NCI-H345 treated with DMSO at 0.1 percent for 48 hours (cell line): ENCODE results near the gene FAAH.

ENCODE experiments used
- DNase-seq: peaks from one replicate; lab custom pipeline; 2025; ENCODE audit not compliant: unreplicated experiment; lab: John Stamatoyannopoulos, UW

The FAAH gene

DNA sequence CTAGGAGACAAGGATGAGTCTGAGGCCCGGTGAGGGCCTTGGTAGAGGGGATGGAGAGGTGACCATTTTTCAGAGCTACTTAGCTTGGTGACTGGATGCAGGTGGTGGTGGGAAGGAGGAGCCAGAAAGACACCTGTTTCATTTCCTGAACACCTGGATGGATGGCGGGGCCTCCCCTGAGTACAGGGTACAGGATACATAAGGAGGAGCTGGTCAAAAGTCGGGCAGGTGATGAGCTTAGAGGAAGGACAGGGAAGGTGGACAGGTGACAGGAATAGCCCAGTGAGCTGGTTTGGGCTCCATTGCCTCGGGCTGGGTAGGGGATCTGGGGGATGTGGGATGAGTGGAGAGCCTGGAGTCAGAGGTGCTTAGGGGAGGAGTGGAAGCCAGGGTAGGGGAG is 6.3 kb downstream of the FAAH start:
- no peak for DNase-seq

DNA sequence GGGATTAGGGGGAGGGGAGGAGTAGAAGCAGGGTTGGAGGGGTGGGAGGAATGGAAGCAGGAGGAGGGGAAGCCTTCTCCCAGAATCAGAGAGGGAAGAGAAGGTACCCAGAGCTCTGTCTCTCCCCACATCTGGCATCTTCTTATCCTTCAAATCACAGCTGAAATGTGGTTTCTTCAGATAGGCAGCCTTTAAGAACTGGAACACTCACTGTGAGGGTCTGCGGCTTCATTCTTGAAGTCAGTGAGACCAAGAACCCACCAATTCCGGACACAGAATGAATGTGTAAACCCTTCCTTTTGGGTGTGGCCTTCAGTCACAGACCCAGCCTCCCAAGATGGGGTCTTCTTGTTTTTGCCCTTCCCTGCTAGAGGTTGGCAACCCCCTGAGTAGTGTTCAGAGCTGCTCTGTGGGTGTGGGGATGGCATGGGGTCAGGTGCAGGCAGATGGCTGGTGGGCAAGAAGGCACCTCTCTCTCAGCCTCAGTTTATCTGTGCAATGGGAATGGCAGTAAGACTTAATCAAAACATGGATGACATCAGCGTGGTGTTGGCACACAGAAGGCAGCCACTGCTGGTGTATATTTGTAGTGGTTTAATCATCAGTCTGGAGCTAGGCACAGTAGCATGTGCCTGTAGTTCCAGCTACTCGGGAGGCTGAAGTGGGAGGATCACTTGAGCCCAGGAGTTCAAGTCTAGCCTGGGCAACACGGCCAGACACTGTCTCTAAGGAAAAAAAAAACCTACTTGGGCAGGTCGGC is 7.2 kb downstream of the FAAH start:
- no peak for DNase-seq

- DNase-seq, result no peak
These were observed 8.0 kb downstream of the FAAH start for GRCh38 chr1:46401964-46402626.

DNA sequence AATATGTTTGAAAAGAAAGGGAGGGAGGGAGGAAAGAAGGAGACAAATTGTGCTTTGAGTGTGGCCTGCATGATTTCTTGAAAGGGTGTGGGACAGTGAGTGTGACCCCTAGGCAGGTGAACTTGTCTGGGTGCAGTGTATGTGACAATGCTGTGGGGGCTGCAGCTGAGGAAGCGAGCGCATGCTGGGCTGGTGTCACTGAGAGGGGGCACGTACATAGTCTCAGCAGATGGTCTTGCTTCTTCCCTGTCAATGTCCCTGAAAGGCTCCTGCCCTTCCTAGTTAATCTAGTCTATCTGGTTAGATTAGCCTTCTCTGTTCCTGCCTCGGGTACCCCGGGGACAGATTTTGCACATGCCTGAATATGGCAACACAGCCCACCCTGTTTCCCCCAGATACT is 9.8 kb downstream of the FAAH start:
- no peak for DNase-seq

- DNase-seq, result no peak
These were observed 10.5 kb downstream of the FAAH start for GRCh38 chr1:46404482-46405196.

DNA sequence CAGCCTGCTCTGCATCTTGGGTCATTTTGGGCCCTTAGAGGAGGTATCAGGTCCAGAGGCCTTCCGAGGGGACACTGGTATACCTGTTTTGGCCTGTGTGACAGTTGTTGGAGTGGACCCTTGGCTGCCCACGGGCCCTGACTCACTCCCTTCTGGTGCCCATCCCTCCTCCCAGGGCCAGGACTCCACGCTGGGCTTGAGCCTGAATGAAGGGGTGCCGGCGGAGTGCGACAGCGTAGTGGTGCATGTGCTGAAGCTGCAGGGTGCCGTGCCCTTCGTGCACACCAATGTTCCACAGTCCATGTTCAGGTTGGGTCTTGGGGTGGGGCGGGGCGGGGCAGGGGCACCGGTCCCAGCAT is 11.1 kb downstream of the FAAH start:
- DNase-seq, result no peak

- DNase-seq, result no peak
These were observed 11.6 kb downstream of the FAAH start for GRCh38 chr1:46405724-46406123.

- no peak for DNase-seq
These were observed 12.9 kb downstream of the FAAH start for GRCh38 chr1:46406881-46407608.

DNA sequence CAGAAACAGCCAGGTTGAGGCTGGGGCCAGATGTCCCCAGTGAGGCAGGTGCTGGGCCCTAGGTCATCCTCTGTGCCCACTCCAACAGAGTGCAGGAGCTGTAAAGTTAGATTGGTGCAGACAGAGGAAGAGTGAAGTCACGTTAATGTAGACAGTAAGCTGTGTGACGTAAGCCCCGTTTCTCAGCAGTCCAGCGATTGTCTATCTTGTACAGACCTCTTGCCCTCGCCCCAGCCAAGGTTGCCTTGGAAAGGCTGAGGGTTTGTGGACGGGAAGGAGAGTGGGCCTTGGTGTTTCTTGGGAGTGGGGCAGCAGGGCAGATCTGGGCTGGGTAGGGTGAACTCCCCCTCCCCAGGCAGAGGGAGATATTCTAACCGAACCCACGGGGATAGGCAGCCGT is 13.5 kb downstream of the FAAH start:
- DNase-seq, result no peak

GRCh38 chr1:46408356-46409062 is 14.4 kb downstream of the FAAH start:
- no peak for DNase-seq

DNA sequence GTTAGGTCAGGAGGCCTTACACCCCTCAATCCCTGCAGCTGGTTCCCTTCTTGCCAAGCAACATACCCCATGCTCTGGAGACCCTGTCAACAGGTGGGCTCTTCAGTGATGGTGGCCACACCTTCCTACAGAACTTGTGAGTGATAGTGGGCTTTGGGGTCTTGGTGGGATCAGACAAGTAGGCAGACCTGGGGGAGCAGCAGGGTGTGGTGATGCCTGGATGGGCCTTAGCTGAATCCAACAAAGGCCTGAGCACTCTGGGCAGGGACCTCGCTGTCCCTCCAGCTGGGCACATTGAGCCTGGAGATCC is 14.9 kb downstream of the FAAH start:
- DNase-seq, result no peak

DNA sequence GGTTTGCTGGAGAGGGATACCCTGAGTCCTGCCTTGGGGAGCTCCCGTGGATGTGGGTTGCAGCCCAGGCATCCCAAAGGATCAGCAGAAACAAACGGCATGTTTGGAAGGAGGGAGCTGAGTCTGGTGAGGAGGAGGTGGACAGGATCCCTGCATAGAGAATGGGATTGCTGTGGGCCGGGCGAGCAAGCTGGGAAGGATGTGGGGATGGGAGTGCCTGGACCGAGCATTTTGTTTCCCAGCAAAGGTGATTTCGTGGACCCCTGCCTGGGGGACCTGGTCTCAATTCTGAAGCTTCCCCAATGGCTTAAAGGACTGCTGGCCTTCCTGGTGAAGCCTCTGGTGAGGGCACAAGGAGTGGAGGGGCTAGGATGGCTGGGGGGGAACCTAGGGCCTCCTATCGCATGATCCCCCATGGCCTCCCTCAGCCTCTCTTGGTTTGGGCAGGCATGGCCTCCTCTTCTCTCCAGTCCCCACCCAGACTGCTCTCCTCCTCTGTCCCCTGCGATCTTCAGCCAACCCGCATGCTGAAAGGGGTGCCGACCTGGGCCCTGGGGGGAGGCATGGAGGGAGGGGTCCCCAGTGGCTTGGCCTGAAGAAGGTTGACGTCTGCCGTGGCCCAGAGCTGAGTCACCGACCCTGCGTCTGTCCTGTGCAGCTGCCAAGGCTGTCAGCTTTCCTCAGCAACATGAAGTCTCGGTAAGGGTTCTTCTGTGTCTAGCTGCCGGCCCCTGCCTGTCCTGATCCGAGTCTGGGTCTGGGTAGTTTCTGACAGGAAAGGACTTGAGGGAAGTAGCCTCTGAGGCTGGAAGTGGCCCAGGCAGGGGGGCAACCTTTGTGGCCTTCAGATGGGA is 16.3 kb downstream of the FAAH start:
- DNase-seq, result no peak

DNA sequence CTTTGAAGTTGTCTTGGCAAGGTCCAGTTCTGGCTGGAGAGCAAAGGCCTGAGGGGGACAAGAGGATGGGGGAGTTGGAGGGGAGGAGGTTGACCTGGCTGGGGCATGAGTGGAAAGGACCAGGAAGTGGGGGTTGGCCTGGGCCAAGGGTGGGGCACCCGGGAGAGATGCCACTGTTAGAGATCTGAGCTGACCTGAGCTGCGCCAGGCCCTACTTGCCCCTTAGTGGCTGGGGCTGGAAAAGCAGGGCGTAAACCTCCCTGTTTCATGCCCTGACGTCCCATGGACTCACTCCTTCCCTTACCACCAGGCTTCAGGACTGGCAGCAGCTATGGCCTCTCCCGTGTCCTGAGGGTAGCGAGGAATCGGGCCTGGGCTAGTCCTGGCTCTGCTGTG is 16.9 kb downstream of the FAAH start:
- no peak for DNase-seq

- DNase-seq, result no peak
These were observed 17.7 kb downstream of the FAAH start for GRCh38 chr1:46411601-46412341.

DNA sequence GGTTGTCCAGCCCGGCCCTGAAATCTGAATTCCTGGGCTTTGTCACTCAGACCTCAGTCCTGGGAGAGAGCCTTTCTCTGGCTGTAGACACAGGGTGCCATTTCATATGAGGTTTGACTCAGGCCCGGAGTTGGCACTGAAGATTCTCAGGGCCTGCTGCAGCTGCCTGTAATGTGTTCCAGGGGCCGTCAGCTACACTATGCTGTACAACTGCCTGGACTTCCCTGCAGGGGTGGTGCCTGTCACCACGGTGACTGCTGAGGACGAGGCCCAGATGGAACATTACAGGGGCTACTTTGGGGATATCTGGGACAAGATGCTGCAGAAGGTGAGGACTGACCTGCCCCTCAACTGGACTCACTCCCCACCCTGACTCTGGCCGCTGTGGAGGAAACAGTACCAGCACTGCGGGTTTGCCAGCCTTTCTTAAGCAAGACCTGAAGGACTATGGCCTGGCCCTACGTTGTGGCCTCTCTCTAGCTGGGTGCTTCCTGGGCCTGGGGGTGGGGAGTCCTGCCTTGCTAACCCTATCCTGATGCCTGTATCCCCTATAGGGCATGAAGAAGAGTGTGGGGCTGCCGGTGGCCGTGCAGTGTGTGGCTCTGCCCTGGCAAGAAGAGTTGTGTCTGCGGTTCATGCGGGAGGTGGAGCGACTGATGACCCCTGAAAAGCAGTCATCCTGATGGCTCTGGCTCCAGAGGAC is 18.9 kb downstream of the FAAH start:
- no peak for DNase-seq

- no peak for DNase-seq
These were observed 19.5 kb downstream of the FAAH start for GRCh38 chr1:46413596-46413985.

DNA sequence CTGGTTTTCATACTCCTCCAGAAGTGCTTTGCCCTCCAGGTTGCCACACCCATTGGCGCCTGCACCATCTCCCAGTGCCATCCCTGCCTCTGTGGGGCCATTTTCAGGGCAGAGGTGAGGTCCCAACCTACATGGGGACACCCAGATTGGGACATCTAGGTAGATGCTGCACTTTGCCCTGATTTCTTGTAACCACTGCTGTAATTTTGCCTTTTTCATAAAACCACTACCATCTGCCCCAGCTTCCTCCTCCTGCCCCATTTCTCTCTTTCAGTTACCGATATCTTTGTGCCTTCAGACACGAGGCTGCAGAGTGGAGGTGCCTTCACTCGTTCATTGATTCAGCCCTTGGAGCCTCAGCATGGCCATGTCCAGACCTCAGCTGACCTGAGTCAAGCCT is 21.4 kb downstream of the FAAH start:
- no peak for DNase-seq

GRCh38 chr1:46418976-46419375 is 24.9 kb downstream of the FAAH start:
- no peak for DNase-seq

DNA sequence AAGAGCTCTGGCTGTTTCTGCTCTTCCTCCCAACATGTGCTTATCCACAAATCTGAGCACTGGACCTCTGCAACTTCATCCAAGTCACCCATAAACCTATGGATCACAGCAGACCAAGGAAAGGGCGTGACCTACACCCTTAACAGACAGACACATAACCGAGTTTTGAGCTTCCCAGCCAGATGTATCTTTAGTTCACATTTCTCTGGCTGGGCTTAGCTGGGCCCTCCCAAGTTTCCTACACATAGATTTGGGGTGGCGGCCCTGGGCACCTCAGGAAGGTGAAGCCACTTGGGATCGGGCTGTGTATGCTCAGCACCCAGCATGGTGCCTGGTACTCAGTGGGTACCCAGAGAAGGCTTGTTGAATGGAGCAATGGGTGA is 26.4 kb downstream of the FAAH start:
- DNase-seq, result no peak
